ENCODE data around the gene BSDC1. TPM values are rescaled to one million over a fixed set of nuclear protein-coding genes. Genes with fewer than 3 reads are reported as not detected.

Gene BSDC1
- total RNA-seq, 1 experiment from 2014 or later, result 47.0 TPM

DNA sequence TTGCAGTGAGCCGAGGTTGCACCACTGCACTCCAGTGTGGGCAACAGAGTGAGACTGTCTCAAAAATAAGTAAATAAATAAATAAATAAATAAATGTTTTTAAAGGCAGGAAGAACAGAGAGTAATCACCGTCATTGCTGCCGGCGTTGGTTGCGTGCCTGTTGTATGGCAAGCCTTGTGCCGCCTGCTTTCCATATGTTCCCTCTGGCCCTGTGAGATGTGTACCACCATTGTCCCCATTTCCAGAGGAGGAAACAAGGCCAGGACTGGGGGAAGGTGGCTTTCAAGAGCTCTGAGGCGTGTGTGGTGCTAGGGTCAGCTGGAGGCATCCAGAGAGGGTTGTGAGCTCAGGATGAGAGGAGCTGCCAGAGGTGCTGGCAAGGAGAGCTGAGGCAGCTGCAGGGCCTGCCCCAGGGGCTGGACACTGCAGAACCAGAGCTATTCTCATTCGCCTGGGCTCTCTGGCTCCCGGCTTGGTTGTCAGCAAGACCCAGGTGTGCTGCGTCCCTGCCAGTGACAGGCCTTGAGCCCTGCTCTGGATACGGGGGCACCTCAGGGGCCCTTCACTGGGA lies 53.0 kb downstream of the BSDC1 start (continued):
- TF ChIP-seq RAD21 (IDR thresholded peaks at IDR 0.05; ENCODE audit: low read depth) (no peak), JUND (IDR thresholded peaks at IDR 0.05) (no peak)

GRCh38 chr1:32339363-32339978 lies 54.8 kb downstream of the BSDC1 start:
- Histone ChIP-seq H3K27ac (ENCODE audit: low read depth, low read length) (no peak overlapping the region), H3K36me3 (ENCODE audit: control insufficient read depth in 1 of 2, insufficient read depth in 2 of 2, low read length in 2 of 2) (peaks cover 0 to 1% of the 10 kb centered on the region in 2 experiments; a peak in 1 of 4 replicates), H4K20me1 (ENCODE audit: insufficient read depth) (no peaks in the 10 kb centered on the region), H3K4me3 (replicated peaks in 1 of 2; ENCODE audit: low read depth in 1 of 2, low read length in 2 of 2) (no peak overlapping the region), H3K27me3 (ENCODE audit: insufficient read depth, low read length) (no peaks in the 10 kb centered on the region), H3K4me2 (ENCODE audit: low read length) (no peak overlapping the region), H3K9me2 (ENCODE audit: insufficient read depth) (no peaks in the 10 kb centered on the region), H2AFZ (ENCODE audit: low read depth, low read length, poor library complexity, severe bottlenecking) (no peak overlapping the region), H3K79me2 (ENCODE audit: insufficient read depth, low read length) (peaks cover 10% of the 10 kb centered on the region), H3K9me3 (ENCODE audit: control insufficient read depth in 1 of 2, insufficient read depth in 1 of 2, low read depth in 1 of 2, low read length in 2 of 2) (no peaks in the 10 kb centered on the region), H3K9ac (ENCODE audit: low read length) (no peak overlapping the region), H3K4me1 (ENCODE audit: control insufficient read depth in 1 of 2, insufficient read depth in 2 of 2, low read length in 2 of 2) (peaks cover 3 to 31% of the 10 kb centered on the region in 2 experiments; a peak in 3 of 4 replicates)
- no TSS peak for BruUV-seq (replicated peaks)
- intact Hi-C loops (cut with micrococcal nuclease), result no loop called here
- ChIA-PET RAD21 (ENCODE audit: low non-redundant PET in 1 of 2, low total read pairs in 2 of 2, uncharacterized antibody in 2 of 2, unreplicated experiment in 2 of 2) (no interaction called here), CTCF (no interaction called here), POLR2A (no interaction called here)
- no peak for DNase-seq (ENCODE audit: low read depth, low spot score)
- no peak for TF ChIP-seq CEBPB (IDR thresholded peaks at IDR 0.05; ENCODE audit: low read depth)
- no peak for TF ChIP-seq ATF3 (IDR thresholded peaks at IDR 0.05)
- TF ChIP-seq REST (IDR thresholded peaks at IDR 0.05; ENCODE audit: low read depth), result no peak
- TF ChIP-seq, protein P1, sequence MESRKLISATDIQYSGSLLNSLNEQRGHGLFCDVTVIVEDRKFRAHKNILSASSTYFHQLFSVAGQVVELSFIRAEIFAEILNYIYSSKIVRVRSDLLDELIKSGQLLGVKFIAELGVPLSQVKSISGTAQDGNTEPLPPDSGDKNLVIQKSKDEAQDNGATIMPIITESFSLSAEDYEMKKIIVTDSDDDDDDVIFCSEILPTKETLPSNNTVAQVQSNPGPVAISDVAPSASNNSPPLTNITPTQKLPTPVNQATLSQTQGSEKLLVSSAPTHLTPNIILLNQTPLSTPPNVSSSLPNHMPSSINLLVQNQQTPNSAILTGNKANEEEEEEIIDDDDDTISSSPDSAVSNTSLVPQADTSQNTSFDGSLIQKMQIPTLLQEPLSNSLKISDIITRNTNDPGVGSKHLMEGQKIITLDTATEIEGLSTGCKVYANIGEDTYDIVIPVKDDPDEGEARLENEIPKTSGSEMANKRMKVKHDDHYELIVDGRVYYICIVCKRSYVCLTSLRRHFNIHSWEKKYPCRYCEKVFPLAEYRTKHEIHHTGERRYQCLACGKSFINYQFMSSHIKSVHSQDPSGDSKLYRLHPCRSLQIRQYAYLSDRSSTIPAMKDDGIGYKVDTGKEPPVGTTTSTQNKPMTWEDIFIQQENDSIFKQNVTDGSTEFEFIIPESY (IDR thresholded peaks at IDR 0.05; ENCODE audit: extremely low read depth, insufficient replicate concordance, low read length), result no peak
- TF ChIP-seq EGR1 (IDR thresholded peaks at IDR 0.05; ENCODE audit: low read depth), result no peak
- no peak for TF ChIP-seq ELF1 (IDR thresholded peaks at IDR 0.05; ENCODE audit: borderline replicate concordance, low read depth)
- no peak for TF ChIP-seq POLR2A (IDR thresholded peaks at IDR 0.05; ENCODE audit: borderline replicate concordance, extremely low read depth, insufficient read depth, insufficient read length)
- TF ChIP-seq SRF (IDR thresholded peaks at IDR 0.05; ENCODE audit: low read depth), result no peak
- no peak for TF ChIP-seq ZFX (IDR thresholded peaks at IDR 0.05)
- no peak for TF ChIP-seq FOSL1 (IDR thresholded peaks at IDR 0.05; ENCODE audit: low read depth)
- no peak for TF ChIP-seq CTCF (IDR thresholded peaks at IDR 0.05 in 2 of 3, conservative IDR thresholded peaks at IDR 0.05 in 1 of 3; ENCODE audit: borderline replicate concordance in 1 of 3, insufficient read depth in 1 of 3, low read depth in 2 of 3, low read length in 2 of 3)
- no peak for TF ChIP-seq EZH2phosphoT487 (IDR thresholded peaks at IDR 0.05; ENCODE audit: borderline replicate concordance)
- no peak for TF ChIP-seq RAD21 (IDR thresholded peaks at IDR 0.05; ENCODE audit: low read depth)
- no peak for TF ChIP-seq TCF7L2 (IDR thresholded peaks at IDR 0.05; ENCODE audit: borderline replicate concordance, extremely low read depth, insufficient read depth, insufficient read length)
- TF ChIP-seq SIN3A (IDR thresholded peaks at IDR 0.05; ENCODE audit: low read depth), result no peak
- TF ChIP-seq ZNF274 (IDR thresholded peaks at IDR 0.05; ENCODE audit: low read depth, low read length), result no peak
- TF ChIP-seq CBX3 (IDR thresholded peaks at IDR 0.05; ENCODE audit: low read depth), result no peak
- ATAC-seq, result no peak

Measured in HCT116 (cell line).